CD14-positive monocyte (primary cell): ENCODE results near the gene CERK. TPM values are rescaled to one million over a fixed set of nuclear protein-coding genes. Genes with fewer than 3 reads are reported as not detected.

Source experiments
- DNase-seq, 3 donors: peaks; one replicate each; pipeline ENCODE4 v3.0.0-alpha.2; 2011 to 2022
- H2AFZ ChIP-seq: 2 replicates; pipeline ENCODE4 v1.6.0; 2012; ENCODE audit warnings: mild to moderate bottlenecking, low read depth, low read length, inconsistent platforms; ENCODE audit not compliant: insufficient read depth, poor library complexity, severe bottlenecking
- H3K27ac ChIP-seq, 2 donors: 1 replicate in 1 of 2; 2 replicates in 1 of 2; pipeline ENCODE4 v1.5.1; 2012 to 2013; ENCODE audit warnings: low read length in 2 of 2, control low read depth in 1 of 2, inconsistent platforms in 1 of 2, low read depth in 1 of 2, mild to moderate bottlenecking in 1 of 2
- H3K27me3 ChIP-seq, 2 donors: one replicate each; pipeline versions ENCODE4 v1.6.0 to v1.6.1; 2011 to 2013; ENCODE audit warnings: low read length in 2 of 2; ENCODE audit not compliant: control insufficient read depth in 2 of 2, insufficient read depth in 2 of 2
- H3K36me3 ChIP-seq, 2 donors: replicated peaks in 1 of 2; 1 replicate in 1 of 2; 2 replicates in 1 of 2; pipeline versions ENCODE4 v1.5.1 to v1.6.1; 2012 to 2013; ENCODE audit warnings: low read length in 2 of 2, control low read depth in 1 of 2, inconsistent platforms in 1 of 2, mild to moderate bottlenecking in 1 of 2; ENCODE audit not compliant: insufficient read depth in 2 of 2, control insufficient read depth in 1 of 2
- H3K4me1 ChIP-seq, 2 donors: 1 replicate in 1 of 2; 2 replicates in 1 of 2; pipeline versions ENCODE4 v1.5.1 to v1.6.1; 2012 to 2013; ENCODE audit warnings: low read length in 2 of 2, control low read depth in 1 of 2, inconsistent platforms in 1 of 2, mild to moderate bottlenecking in 1 of 2, moderate library complexity in 1 of 2; ENCODE audit not compliant: insufficient read depth in 2 of 2, control insufficient read depth in 1 of 2
- H3K4me2 ChIP-seq: replicated peaks from 2 replicates; pipeline ENCODE3; 2012; ENCODE audit warnings: low read length, moderate library complexity, mild to moderate bottlenecking; ENCODE audit not compliant: poor library complexity, severe bottlenecking; ENCODE audit errors: extremely low read depth
- H3K4me3 ChIP-seq, 3 experiments: fragments of 200-600 bp in 1 of 3; sonication (generic) in 1 of 3; replicated peaks in 1 of 3; 1 replicate in 2 of 3; 2 replicates in 1 of 3; pipeline ENCODE4 v1.5.1; 2011 to 2013; ENCODE audit warnings: low read length in 3 of 3, mild to moderate bottlenecking in 3 of 3, control low read depth in 2 of 3, low read depth in 2 of 3, inconsistent platforms in 1 of 3, moderate library complexity in 1 of 3
- H3K79me2 ChIP-seq: 2 replicates; pipeline ENCODE4 v1.6.0; 2012; ENCODE audit warnings: mild to moderate bottlenecking, control low read depth, inconsistent platforms, low read length, moderate library complexity; ENCODE audit not compliant: insufficient read depth
- H3K9ac ChIP-seq: 2 replicates; pipeline ENCODE4 v1.6.0; 2017; ENCODE audit warnings: low read length, mild to moderate bottlenecking; ENCODE audit not compliant: insufficient read depth, poor library complexity, severe bottlenecking
- H3K9me3 ChIP-seq, 2 donors: replicated peaks in 1 of 2; 1 replicate in 1 of 2; 2 replicates in 1 of 2; pipeline versions ENCODE4 v1.5.1 to v1.6.1; 2012 to 2013; ENCODE audit warnings: low read length in 2 of 2, control low read depth in 1 of 2; ENCODE audit not compliant: control insufficient read depth in 1 of 2, insufficient read depth in 1 of 2
- H4K20me1 ChIP-seq: 2 replicates; pipeline ENCODE4 v1.6.0; 2012; ENCODE audit warnings: mild to moderate bottlenecking, low read length, control low read depth, moderate library complexity; ENCODE audit not compliant: insufficient read depth
- H3K27ac Mint-ChIP-seq, 7 donors: one replicate each; pipeline ENCODE4 v1.8.0; 2020; ENCODE audit warnings: mild to moderate bottlenecking in 7 of 7, mixed read lengths in 7 of 7, moderate library complexity in 6 of 7, inconsistent platforms in 2 of 7
- H3K27me3 Mint-ChIP-seq, 3 donors: one replicate each; pipeline ENCODE4 v1.8.0; 2021 to 2022; ENCODE audit warnings: low read depth in 3 of 3, mild to moderate bottlenecking in 3 of 3, mixed read lengths in 3 of 3, moderate library complexity in 3 of 3, inconsistent platforms in 1 of 3
- H3K36me3 Mint-ChIP-seq, 2 donors: one replicate each; pipeline ENCODE4 v1.8.0; 2020; ENCODE audit warnings: mixed read lengths in 2 of 2, inconsistent platforms in 1 of 2, mild to moderate bottlenecking in 1 of 2
- H3K4me1 Mint-ChIP-seq: one replicate; pipeline ENCODE4 v1.8.0; 2020; ENCODE audit warnings: mild to moderate bottlenecking, mixed read lengths
- H3K4me3 Mint-ChIP-seq, 2 donors: one replicate each; pipeline ENCODE4 v1.8.0; 2020; ENCODE audit warnings: mild to moderate bottlenecking in 2 of 2, mixed read lengths in 2 of 2, moderate library complexity in 1 of 2
- H3K9me3 Mint-ChIP-seq, 7 donors: one replicate each; pipeline ENCODE4 v1.8.0; 2020 to 2022; ENCODE audit warnings: mixed read lengths in 7 of 7, mild to moderate bottlenecking in 6 of 7, moderate library complexity in 6 of 7, inconsistent platforms in 2 of 7
- WGBS: methylation state at CpG from one replicate; pipeline ENCODE4 v1.1.5; 2013; ENCODE audit warnings: missing lambda C conversion rate; ENCODE audit not compliant: insufficient coverage; 5-methylcytosine and 5-hydroxymethylcytosine counted together
- intact Hi-C, 2 donors: fragments of 100-400 bp; cut with micrococcal nuclease; formaldehyde crosslinking; loops; one replicate each; pipeline versions ENCODE4 v1.15.0 to v1.15.1; 2023
- polyA plus RNA-seq, 3 donors: library from polyadenylated mRNA; depleted of rRNA in 1 of 3; unstranded in 2 of 3; stranded (reverse) in 1 of 3; fragments of 300-500 nt in 2 of 3; fragments of >200 nt in 1 of 3; fragmentation: Illumina TruSeq in 2 of 3; gene quantifications; 1 replicate in 2 of 3; 2 replicates in 1 of 3; pipeline ENCODE4 v1.2.3, GENCODE V29; 2012 to 2021
- TF ChIP-seq, protein P1 (sequence below): fragments of 200-600 bp; IDR thresholded peaks from one replicate; pipeline ENCODE4 v1.8.0; 2022; ENCODE audit warnings: antibody characterized with exemption, mild to moderate bottlenecking

CERK gene
- polyA plus RNA-seq, 3 donors, result 22.4 to 40.2 (median 24.5) TPM

DNA sequence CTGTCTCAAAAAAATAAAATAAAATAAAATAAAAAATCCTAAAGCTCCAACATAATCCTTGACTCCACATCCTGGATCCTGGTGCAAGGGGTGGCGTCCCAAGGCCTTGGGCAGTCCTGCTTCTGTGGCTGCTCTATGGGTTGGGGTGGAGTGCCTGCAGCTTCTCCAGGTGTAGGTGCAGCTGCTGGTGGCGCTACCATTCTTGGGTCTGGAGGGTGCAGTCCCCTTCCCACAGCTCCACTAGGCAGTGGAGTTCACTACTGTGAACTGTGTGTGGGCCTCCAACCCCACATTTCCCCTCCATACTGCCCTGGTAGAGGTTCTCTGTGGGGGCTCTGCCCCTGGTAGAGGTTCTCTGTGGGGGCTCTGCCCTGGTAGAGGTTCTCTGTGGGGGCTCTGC is 17.5 kb upstream of the CERK start:
- Mint-ChIP-seq H3K27ac (peak overlapping the region in 5 of 7 donors; percentile 11 to 100 (median 100)), H3K4me3 (no peak overlapping the region), H3K4me1 (peaks cover 74% of the 10 kb centered on the region), H3K36me3 (peaks cover 5 to 8% of the 10 kb centered on the region in 2 donors), H3K27me3 (peaks cover 0 to 5% (median 5%) of the 10 kb centered on the region in 3 donors), H3K9me3 (peaks cover 5 to 16% (median 9%) of the 10 kb centered on the region in 7 donors)
- no peak overlapping the region for H2AFZ ChIP-seq
- H3K36me3 ChIP-seq, result no peaks in the 10 kb centered on the region
- intact Hi-C loops, result loop anchor here (2.0 kb wide), 3 partner anchors 15 to 35 kb away; partner anchors contain the start of gene CERK (in 1 of the 2)
- no peak overlapping the region for H3K9ac ChIP-seq
- DNase-seq, result no peak
- H3K27me3 ChIP-seq, result no peaks in the 10 kb centered on the region
- H3K4me2 ChIP-seq, result no peak overlapping the region
- no peaks in the 10 kb centered on the region for H4K20me1 ChIP-seq
- peak overlapping the region; percentile 77 to 100 for H3K27ac ChIP-seq
- no peaks in the 10 kb centered on the region for H3K79me2 ChIP-seq
- H3K4me1 ChIP-seq, result peaks cover 79 to 80% of the 10 kb centered on the region in 2 donors
- TF ChIP-seq, protein P1, sequence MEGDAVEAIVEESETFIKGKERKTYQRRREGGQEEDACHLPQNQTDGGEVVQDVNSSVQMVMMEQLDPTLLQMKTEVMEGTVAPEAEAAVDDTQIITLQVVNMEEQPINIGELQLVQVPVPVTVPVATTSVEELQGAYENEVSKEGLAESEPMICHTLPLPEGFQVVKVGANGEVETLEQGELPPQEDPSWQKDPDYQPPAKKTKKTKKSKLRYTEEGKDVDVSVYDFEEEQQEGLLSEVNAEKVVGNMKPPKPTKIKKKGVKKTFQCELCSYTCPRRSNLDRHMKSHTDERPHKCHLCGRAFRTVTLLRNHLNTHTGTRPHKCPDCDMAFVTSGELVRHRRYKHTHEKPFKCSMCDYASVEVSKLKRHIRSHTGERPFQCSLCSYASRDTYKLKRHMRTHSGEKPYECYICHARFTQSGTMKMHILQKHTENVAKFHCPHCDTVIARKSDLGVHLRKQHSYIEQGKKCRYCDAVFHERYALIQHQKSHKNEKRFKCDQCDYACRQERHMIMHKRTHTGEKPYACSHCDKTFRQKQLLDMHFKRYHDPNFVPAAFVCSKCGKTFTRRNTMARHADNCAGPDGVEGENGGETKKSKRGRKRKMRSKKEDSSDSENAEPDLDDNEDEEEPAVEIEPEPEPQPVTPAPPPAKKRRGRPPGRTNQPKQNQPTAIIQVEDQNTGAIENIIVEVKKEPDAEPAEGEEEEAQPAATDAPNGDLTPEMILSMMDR, result no peak
- no peak overlapping the region for H3K4me3 ChIP-seq
- WGBS, result no CpG with 5 or more reads among the region's 2 CpGs
- peaks cover 0 to 14% of the 10 kb centered on the region in 2 donors for H3K9me3 ChIP-seq

DNA sequence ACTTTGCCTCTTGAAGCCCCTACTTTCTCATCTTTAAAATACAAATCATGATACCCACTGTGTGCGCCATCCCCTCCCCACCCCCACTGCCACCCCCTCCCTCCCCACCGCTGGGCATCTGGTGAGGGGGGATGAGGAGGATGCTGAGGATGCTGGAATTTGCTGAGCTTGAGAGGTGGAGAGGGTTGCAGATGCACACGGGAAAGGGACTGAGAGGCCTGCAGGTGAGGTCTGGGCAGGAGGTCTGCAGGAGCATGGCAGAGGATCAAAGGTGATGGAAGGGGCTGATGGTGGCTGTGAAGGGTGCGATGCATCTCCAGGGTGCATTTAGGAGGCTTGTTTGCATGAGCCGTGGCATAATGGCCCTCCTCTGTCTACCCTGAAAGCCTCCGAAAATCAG is 16.8 kb upstream of the CERK start:
- TF ChIP-seq, protein P1, result no peak
- Histone ChIP-seq H3K4me1 (peaks cover 86 to 87% of the 10 kb centered on the region in 2 donors), H3K9ac (peak overlapping the region; percentile 94), H3K27ac (peak overlapping the region; percentile 100), H3K36me3 (no peaks in the 10 kb centered on the region), H3K27me3 (no peaks in the 10 kb centered on the region), H2AFZ (no peak overlapping the region), H3K4me3 (peak overlapping the region in 1 of 3 experiments; percentile 37), H3K4me2 (peak overlapping the region; percentile 65), H3K9me3 (peaks cover 0 to 14% of the 10 kb centered on the region in 2 donors), H4K20me1 (no peaks in the 10 kb centered on the region), H3K79me2 (no peaks in the 10 kb centered on the region)
- peaks cover 0 to 5% (median 5%) of the 10 kb centered on the region in 3 donors for H3K27me3 Mint-ChIP-seq
- peaks cover 81% of the 10 kb centered on the region for H3K4me1 Mint-ChIP-seq
- WGBS, result 92% methylated on average over 3 of the region's 6 CpGs
- H3K36me3 Mint-ChIP-seq, result peaks cover 5 to 8% of the 10 kb centered on the region in 2 donors
- H3K27ac Mint-ChIP-seq, result peak overlapping the region; percentile 100
- intact Hi-C loops, result loop anchor here (1.0 to 5.0 kb wide), 5 partner anchors 8 to 37 kb away; partner anchors contain the start of gene CERK (in 1 of the 2)
- H3K9me3 Mint-ChIP-seq, result peaks cover 5 to 16% (median 9%) of the 10 kb centered on the region in 7 donors
- H3K4me3 Mint-ChIP-seq, result no peak overlapping the region
- DNase-seq, result no peak
